ENCODE results near the gene LIMK1. TPM values are rescaled to one million over a fixed set of nuclear protein-coding genes. Genes with fewer than 3 reads are reported as not detected.

The LIMK1 gene
- total and polyA plus RNA-seq, 2 of the 4 experiments (the other 2 are of a cell fraction), result 25.8 to 48.0 TPM

- Histone ChIP-seq H3K56ac (ENCODE audit: extremely low read depth, insufficient read depth, low read length) (no peak overlapping the region), H4K5ac (ENCODE audit: low read depth, low read length) (no peak overlapping the region), H4K20me1 (ENCODE audit: insufficient read depth, low read length) (no peaks in the 10 kb centered on the region), H2AK5ac (ENCODE audit: low read depth, low read length) (peak overlapping the region; percentile 36; the same call in 1 of the 2 replicates), H2AK9ac (replicated peaks; ENCODE audit: low read depth, low read length, poor library complexity) (peak overlapping the region; percentile 95), H2AFZ (replicated peaks; ENCODE audit: low read length, poor library complexity) (peak overlapping the region; percentile 87), H3K9ac (ENCODE audit: low read depth, low read length) (no peak overlapping the region), H3K9me3 (ENCODE audit: control insufficient read depth, insufficient read depth, low read length) (no peaks in the 10 kb centered on the region), H3K4me2 (ENCODE audit: low read depth, low read length) (no peak overlapping the region), H3K9me1 (ENCODE audit: insufficient read depth, low read length) (no peaks in the 10 kb centered on the region), H2BK20ac (ENCODE audit: low read depth, low read length) (no peak overlapping the region), H3K36me3 (ENCODE audit: control insufficient read depth, insufficient read depth, low read length) (no peaks in the 10 kb centered on the region), H3K79me1 (ENCODE audit: low read depth in 1 of 2, low read length in 2 of 2) (no peaks in the 10 kb centered on the region), H4K91ac (ENCODE audit: insufficient read depth, low read depth, low read length) (no peak overlapping the region), H4K8ac (ENCODE audit: low read depth in 2 of 2, low read length in 2 of 2) (peak overlapping the region in 1 of 2 experiments; percentile 79; a peak in 1 of 4 replicates), H2BK5ac (ENCODE audit: low read depth, low read length, poor library complexity, severe bottlenecking) (no peak overlapping the region), H3K27me3 (ENCODE audit: control insufficient read depth, insufficient read depth, low read length) (no peaks in the 10 kb centered on the region), H3K23ac (ENCODE audit: low read depth, low read length) (no peak overlapping the region), H3K4ac (ENCODE audit: low read depth, low read length) (no peak overlapping the region), H3K4me3 (ENCODE audit: insufficient read depth, low read depth, low read length) (no peak overlapping the region), H2BK120ac (ENCODE audit: low read depth, low read length) (no peak overlapping the region), H2BK15ac (ENCODE audit: low read depth, low read length) (no peak overlapping the region), H3K4me1 (ENCODE audit: control insufficient read depth, insufficient read depth, low read length) (no peaks in the 10 kb centered on the region), H3K18ac (ENCODE audit: low read depth, low read length) (no peak overlapping the region), H3K14ac (replicated peaks; ENCODE audit: low read depth, low read length) (no peak overlapping the region), H3K27ac (ENCODE audit: insufficient read depth, low read length) (no peak overlapping the region)
- TF ChIP-seq MAFK (IDR thresholded peaks at IDR 0.05; ENCODE audit: low read depth, low read length), result no peak
- TF ChIP-seq RCOR1 (IDR thresholded peaks at IDR 0.05; ENCODE audit: insufficient replicate concordance, low read length), result no peak
- dilution Hi-C loops (cut with HindIII; ENCODE audit: low sequenced_read_pairs, unreplicated experiment), result no loop called here
- no peak for ATAC-seq (ENCODE audit: low read depth)
- CTCF ChIA-PET, result interaction anchor here (1.0 kb wide), 1 partner anchor 38 kb away, joined by 3 read pairs; no protein-coding TSS in a partner anchor
- no TSS peak for BruUV-seq (replicated peaks)
- no peak for DNase-seq
- POLR2A ChIA-PET (ENCODE audit: unreplicated experiment), result no interaction called here
- in situ Hi-C loops (cut with MboI; ENCODE audit: low sequenced_read_pairs), result no loop called here
- WGBS, 2 experiments (ENCODE audit: extremely low coverage in 2 of 2, insufficient read length in 1 of 2), result 100% methylated on average over 1 of the region's 20 CpGs; no CpG with 5 or more reads in 1 of the 2 experiments
- intact Hi-C loops (cut with micrococcal nuclease), result loop anchor here (1.0 to 10.0 kb wide), 4 partner anchors 114 to 332 kb away; partner anchors contain the start of gene TMEM270
Measured at GRCh38 chr7:74068378-74069085, 15.1 kb upstream of the LIMK1 start.

All from IMR-90 (cell line).